ENCODE data around the gene HCFC1R1. TPM values are rescaled to one million over a fixed set of nuclear protein-coding genes. Genes with fewer than 3 reads are reported as not detected.

HCFC1R1 gene
- total and polyA plus RNA-seq, 2 donors: 19.0 to 56.0 TPM

DNA sequence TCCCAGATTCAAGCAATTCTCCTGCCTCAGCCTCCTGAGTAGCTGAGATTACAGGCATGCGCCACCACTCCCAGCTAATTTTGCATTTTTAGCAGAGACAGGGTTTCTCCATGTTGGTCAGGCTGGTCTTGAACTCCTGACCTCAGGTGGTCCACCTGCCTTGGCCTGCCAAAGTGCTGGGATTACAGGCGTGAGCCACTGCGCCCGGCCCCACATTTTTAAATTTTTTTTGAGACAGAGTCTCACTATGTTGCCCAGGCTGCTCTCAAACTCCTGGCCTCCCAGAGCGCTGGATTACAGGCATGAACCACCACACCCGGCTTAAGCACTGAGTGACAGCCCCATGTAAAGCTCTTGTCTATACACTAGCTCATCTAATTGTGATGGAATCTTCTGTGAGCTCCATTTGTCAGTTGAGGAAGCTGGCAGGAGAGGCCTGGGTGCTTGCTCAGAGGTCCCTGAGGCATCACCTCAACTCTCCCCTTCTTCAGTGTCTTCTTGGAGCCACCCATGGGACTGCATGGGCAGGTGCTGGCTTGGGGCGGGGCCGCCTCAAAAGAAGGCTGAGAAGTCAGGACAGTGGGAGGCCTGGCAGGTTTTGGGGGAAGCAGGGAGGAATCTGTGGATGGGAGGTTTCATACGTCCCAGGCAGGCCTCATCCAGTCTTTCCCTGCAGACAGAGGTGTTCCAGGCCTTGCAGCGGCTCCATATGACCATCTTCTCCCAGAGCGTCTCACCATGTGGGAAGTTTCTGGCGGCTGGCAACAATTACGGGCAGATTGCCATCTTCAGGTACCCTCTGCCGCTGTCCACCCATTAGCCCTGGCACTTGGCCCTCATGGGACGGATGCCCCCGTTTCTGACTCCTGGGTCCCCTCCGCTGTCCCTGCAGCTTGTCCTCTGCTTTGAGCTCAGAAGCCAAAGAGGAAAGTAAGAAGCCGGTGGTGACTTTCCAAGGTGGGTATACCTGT is 1.6 kb upstream of the HCFC1R1 start:
- no peak for DNase-seq (ENCODE audit: low read depth in 6 of 9, low spot score in 9 of 9)
- Histone ChIP-seq H3K36me3 (ENCODE audit: control insufficient read depth in 2 of 2, insufficient read depth in 2 of 2, low read length in 1 of 2) (peaks cover 16 to 21% of the 10 kb centered on the region in 2 donors), H3K4me3 (ENCODE audit: low read length in 2 of 2) (no peak overlapping the region), H3K4me1 (ENCODE audit: control insufficient read depth in 2 of 2, insufficient read depth in 2 of 2, low read length in 2 of 2) (peaks cover 42 to 71% of the 10 kb centered on the region in 2 donors), H3K27ac (ENCODE audit: low read depth in 1 of 2, low read length in 1 of 2) (no peak overlapping the region), H3K9me3 (ENCODE audit: control insufficient read depth in 2 of 2, insufficient read depth in 1 of 2, low read length in 1 of 2) (peaks cover 0 to 30% of the 10 kb centered on the region in 2 donors), H3K27me3 (ENCODE audit: control insufficient read depth in 2 of 2, insufficient read depth in 1 of 2, low read length in 1 of 2) (peaks cover 30 to 47% of the 10 kb centered on the region in 2 donors)
- WGBS: 98% methylated on average over 18 of the region's 18 CpGs

DNA sequence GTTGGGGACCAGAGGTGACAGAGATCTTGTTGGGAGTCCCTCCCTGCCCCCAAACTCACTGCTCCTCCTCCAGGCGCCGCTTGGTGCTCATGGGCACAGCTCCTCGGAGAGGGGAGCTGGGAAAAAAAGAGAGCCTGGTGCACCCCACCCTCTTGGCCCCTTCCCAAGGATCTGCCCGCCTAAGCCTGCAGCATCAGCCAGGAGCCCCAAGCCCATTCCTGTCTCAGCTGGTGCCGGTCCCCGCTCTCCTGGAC is 400 bp downstream of the HCFC1R1 start:
- Histone ChIP-seq H3K27ac (ENCODE audit: low read depth in 1 of 2, low read length in 1 of 2) (peak overlapping the region; percentile 85 to 92), H3K9me3 (ENCODE audit: control insufficient read depth in 2 of 2, insufficient read depth in 1 of 2, low read length in 1 of 2) (peaks cover 0 to 19% of the 10 kb centered on the region in 2 donors), H3K36me3 (ENCODE audit: control insufficient read depth in 2 of 2, insufficient read depth in 2 of 2, low read length in 1 of 2) (peaks cover 16 to 21% of the 10 kb centered on the region in 2 donors), H3K4me3 (ENCODE audit: low read length in 2 of 2) (peak overlapping the region; percentile 79 to 85), H3K27me3 (ENCODE audit: control insufficient read depth in 2 of 2, insufficient read depth in 1 of 2, low read length in 1 of 2) (peaks cover 30 to 47% of the 10 kb centered on the region in 2 donors), H3K4me1 (ENCODE audit: control insufficient read depth in 2 of 2, insufficient read depth in 2 of 2, low read length in 2 of 2) (peaks cover 40 to 61% of the 10 kb centered on the region in 2 donors)
- no peak for DNase-seq (ENCODE audit: low read depth in 6 of 9, low spot score in 9 of 9)
- WGBS: 64% methylated on average over 6 of the region's 6 CpGs

DNA sequence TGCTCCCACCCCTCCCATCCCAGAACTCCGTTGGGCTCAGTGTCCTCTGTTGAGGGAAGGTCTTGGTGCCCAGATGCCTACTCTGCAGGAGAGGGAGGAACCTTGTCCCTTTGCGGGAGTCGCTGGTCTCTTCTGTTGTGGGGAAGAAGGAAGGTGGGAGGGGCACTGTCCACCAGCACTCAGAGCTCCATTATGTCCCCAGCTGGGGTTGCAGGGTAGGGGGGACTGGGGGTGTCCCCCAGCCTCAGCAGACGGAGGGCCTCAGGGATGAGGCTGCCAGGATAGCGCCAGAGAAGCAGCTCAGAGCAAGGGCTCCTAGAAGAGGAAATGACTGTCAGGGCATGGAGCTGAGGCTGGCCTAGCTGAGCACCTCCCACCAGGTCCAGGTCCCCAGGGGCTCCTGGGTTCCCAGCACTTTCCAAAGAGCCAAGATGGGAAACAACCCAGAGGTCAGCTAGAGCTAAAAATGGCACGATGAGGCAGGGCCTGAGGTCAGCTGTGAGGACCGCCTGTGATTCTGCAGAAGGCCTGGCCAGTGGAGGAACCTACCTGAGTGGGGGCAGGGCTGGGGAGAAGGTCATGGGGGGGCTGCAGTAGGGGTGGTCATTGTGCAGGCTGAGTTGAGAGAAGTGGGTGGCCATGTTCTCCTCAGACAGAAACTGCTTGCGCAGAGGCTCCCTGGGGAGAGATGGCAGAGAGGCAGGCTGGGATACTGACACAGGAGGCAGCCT is 893 bp downstream of the HCFC1R1 start:
- H3K36me3 ChIP-seq (ENCODE audit: control insufficient read depth in 2 of 2, insufficient read depth in 2 of 2, low read length in 1 of 2): peaks cover 16 to 21% of the 10 kb centered on the region in 2 donors
- WGBS: 78% methylated on average over 8 of the region's 8 CpGs
- peaks cover 40 to 62% of the 10 kb centered on the region in 2 donors for H3K4me1 ChIP-seq (ENCODE audit: control insufficient read depth in 2 of 2, insufficient read depth in 2 of 2, low read length in 2 of 2)
- H3K9me3 ChIP-seq (ENCODE audit: control insufficient read depth in 2 of 2, insufficient read depth in 1 of 2, low read length in 1 of 2): peaks cover 0 to 19% of the 10 kb centered on the region in 2 donors
- DNase-seq (ENCODE audit: low read depth in 6 of 9, low spot score in 9 of 9): no peak
- H3K27me3 ChIP-seq (ENCODE audit: control insufficient read depth in 2 of 2, insufficient read depth in 1 of 2, low read length in 1 of 2): peaks cover 34 to 50% of the 10 kb centered on the region in 2 donors
- peak overlapping the region in 1 of 2 donors; percentile 79 for H3K4me3 ChIP-seq (ENCODE audit: low read length in 2 of 2)
- peak overlapping the region; percentile 53 to 68 for H3K27ac ChIP-seq (ENCODE audit: low read depth in 1 of 2, low read length in 1 of 2)

DNA sequence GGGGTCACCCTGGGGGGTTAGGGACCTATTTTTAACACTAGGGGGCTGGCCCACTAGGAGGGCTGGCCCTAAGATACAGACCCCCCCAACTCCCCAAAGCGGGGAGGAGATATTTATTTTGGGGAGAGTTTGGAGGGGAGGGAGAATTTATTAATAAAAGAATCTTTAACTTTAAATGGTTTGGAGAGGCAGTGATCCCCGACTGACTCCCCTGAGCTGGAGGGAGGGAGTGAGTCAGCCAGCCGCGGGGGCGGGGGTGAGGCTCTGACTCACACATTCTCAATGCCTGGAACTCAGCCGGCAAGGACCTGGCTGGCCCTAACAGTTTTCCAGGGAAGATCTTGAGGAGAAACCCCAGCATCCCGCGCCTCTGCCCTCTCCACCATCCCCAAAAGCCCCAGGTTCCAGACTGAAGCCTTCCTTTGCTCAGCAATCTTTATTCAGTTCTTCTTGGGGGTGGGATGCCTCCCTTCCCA is 1.5 kb downstream of the HCFC1R1 start:
- Histone ChIP-seq H3K27ac (ENCODE audit: low read depth in 1 of 2, low read length in 1 of 2) (peak overlapping the region; percentile 55 to 69), H3K4me3 (ENCODE audit: low read length in 2 of 2) (no peak overlapping the region), H3K36me3 (ENCODE audit: control insufficient read depth in 2 of 2, insufficient read depth in 2 of 2, low read length in 1 of 2) (peaks cover 14 to 16% of the 10 kb centered on the region in 2 donors), H3K27me3 (ENCODE audit: control insufficient read depth in 2 of 2, insufficient read depth in 1 of 2, low read length in 1 of 2) (peaks cover 40 to 56% of the 10 kb centered on the region in 2 donors), H3K4me1 (ENCODE audit: control insufficient read depth in 2 of 2, insufficient read depth in 2 of 2, low read length in 2 of 2) (peaks cover 38 to 59% of the 10 kb centered on the region in 2 donors), H3K9me3 (ENCODE audit: control insufficient read depth in 2 of 2, insufficient read depth in 1 of 2, low read length in 1 of 2) (peaks cover 0 to 20% of the 10 kb centered on the region in 2 donors)
- DNase-seq (ENCODE audit: low read depth in 6 of 9, low spot score in 9 of 9): peak in 1 of 9 donors; percentile 41
- 61% methylated on average over 8 of the region's 8 CpGs for WGBS

DNA sequence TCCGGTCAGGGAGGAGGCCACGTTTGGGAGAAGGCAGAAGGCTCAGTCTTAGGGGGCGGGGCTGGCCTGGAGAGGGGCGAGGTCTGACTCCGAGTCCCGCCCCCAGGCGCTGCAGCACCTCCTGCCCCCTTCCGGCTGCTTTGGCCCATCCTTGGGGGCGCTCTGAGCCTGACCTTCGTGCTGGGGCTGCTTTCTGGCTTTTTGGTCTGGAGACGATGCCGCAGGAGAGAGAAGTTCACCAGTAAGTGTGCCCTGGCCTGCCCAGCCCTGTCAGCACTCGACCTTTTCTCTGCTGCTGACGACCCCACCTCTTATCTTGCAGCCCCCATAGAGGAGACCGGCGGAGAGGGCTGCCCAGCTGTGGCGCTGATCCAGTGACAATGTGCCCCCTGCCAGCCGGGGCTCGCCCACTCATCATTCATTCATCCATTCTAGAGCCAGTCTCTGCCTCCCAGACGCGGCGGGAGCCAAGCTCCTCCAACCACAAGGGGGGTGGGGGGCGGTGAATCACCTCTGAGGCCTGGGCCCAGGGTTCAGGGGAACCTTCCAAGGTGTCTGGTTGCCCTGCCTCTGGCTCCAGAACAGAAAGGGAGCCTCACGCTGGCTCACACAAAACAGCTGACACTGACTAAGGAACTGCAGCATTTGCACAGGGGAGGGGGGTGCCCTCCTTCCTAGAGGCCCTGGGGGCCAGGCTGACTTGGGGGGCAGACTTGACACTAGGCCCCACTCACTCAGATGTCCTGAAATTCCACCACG is 2.1 kb downstream of the HCFC1R1 start:
- 28% methylated on average over 25 of the region's 25 CpGs for WGBS
- H3K9me3 ChIP-seq (ENCODE audit: control insufficient read depth in 2 of 2, insufficient read depth in 1 of 2, low read length in 1 of 2): peaks cover 0 to 16% of the 10 kb centered on the region in 2 donors
- H3K4me3 ChIP-seq (ENCODE audit: low read length in 2 of 2): peak overlapping the region; percentile 38 to 60
- peaks cover 38 to 59% of the 10 kb centered on the region in 2 donors for H3K4me1 ChIP-seq (ENCODE audit: control insufficient read depth in 2 of 2, insufficient read depth in 2 of 2, low read length in 2 of 2)
- peaks cover 42 to 61% of the 10 kb centered on the region in 2 donors for H3K27me3 ChIP-seq (ENCODE audit: control insufficient read depth in 2 of 2, insufficient read depth in 1 of 2, low read length in 1 of 2)
- DNase-seq (ENCODE audit: low read depth in 6 of 9, low spot score in 9 of 9): peak in 3 of 9 donors; percentile 61 to 76 (median 64)
- H3K27ac ChIP-seq (ENCODE audit: low read depth in 1 of 2, low read length in 1 of 2): peak overlapping the region; percentile 55 to 69
- peaks cover 8 to 10% of the 10 kb centered on the region in 2 donors for H3K36me3 ChIP-seq (ENCODE audit: control insufficient read depth in 2 of 2, insufficient read depth in 2 of 2, low read length in 1 of 2)

DNA sequence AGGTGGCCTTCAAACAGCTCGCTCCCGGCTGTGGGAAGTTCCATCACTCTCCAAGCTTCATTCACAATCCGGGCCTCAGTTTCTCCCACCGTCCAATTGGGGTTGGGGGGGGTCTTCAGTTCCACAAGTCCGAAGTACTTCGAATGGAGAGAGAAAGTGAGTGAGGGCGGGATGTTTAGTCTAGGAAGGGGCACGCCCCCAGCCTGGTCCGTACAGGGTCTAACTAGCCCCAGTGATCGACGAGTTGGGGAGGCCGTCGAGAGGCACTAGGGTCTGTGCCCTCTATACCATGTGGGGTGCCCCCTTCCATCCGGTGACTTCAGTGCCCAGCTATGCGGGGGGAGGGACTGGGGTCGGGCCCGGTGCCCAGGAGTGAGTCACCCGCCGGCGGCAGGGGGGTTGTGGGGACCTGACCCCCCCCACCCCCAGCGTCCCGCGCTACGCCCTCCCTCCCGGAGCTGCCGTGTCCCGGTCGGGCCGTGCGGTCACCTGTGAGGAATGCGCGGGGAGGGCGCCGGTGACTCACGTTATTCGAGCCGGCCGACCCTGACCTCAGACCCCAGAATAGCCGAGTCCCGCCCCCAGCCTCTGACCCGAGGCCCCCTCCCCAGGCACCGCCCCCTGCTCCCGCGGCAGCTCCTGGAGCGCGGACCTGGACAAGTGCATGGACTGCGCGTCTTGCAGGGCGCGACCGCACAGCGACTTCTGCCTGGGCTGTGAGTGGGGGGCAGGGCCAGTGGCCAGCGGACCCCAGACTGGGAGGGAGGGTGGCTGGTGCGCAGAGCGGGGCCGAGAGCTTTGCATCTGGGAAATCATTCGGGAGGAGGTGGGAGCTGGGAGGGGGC is 2.9 kb downstream of the HCFC1R1 start:
- H3K36me3 ChIP-seq (ENCODE audit: control insufficient read depth in 2 of 2, insufficient read depth in 2 of 2, low read length in 1 of 2): peaks cover 0 to 2% of the 10 kb centered on the region in 2 donors
- under 1% methylated on average over 57 of the region's 57 CpGs for WGBS
- peaks cover 38 to 59% of the 10 kb centered on the region in 2 donors for H3K4me1 ChIP-seq (ENCODE audit: control insufficient read depth in 2 of 2, insufficient read depth in 2 of 2, low read length in 2 of 2)
- DNase-seq (ENCODE audit: low read depth in 6 of 9, low spot score in 9 of 9): peak in 1 of 9 donors; percentile 24
- H3K9me3 ChIP-seq (ENCODE audit: control insufficient read depth in 2 of 2, insufficient read depth in 1 of 2, low read length in 1 of 2): peaks cover 0 to 12% of the 10 kb centered on the region in 2 donors
- peaks cover 42 to 67% of the 10 kb centered on the region in 2 donors for H3K27me3 ChIP-seq (ENCODE audit: control insufficient read depth in 2 of 2, insufficient read depth in 1 of 2, low read length in 1 of 2)
- peak overlapping the region; percentile 38 to 60 for H3K4me3 ChIP-seq (ENCODE audit: low read length in 2 of 2)
- H3K27ac ChIP-seq (ENCODE audit: low read depth in 1 of 2, low read length in 1 of 2): peak overlapping the region; percentile 7 to 87

DNA sequence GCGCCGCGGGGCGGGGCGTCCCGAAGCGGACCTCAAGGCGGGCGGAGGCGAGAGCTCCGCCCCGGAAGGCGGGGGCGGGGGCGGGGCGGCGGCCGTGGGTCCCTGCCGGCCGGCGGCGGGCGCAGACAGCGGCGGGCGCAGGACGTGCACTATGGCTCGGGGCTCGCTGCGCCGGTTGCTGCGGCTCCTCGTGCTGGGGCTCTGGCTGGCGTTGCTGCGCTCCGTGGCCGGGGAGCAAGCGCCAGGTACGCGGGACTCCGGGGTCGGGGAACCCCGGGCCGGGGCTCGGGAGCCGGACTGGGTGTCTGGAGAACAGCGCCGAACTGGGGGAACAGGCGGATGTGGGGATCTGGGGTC is 3.5 kb downstream of the HCFC1R1 start, which contains the start of gene TNFRSF12A:
TNFRSF12A (plus strand) TSS at position 122 of the 357 bp plus-strand sequence; CDS start at position 152, 30 bp downstream.
- H3K27me3 ChIP-seq (ENCODE audit: control insufficient read depth in 2 of 2, insufficient read depth in 1 of 2, low read length in 1 of 2): peaks cover 42 to 72% of the 10 kb centered on the region in 2 donors
- peak within 1 kb of the TSS; percentile 41 to 60 for H3K4me3 ChIP-seq (ENCODE audit: low read length in 2 of 2)
- H3K36me3 ChIP-seq (ENCODE audit: control insufficient read depth in 2 of 2, insufficient read depth in 2 of 2, low read length in 1 of 2): peaks cover 0 to under 1% of the 10 kb centered on the region in 2 donors
- peaks cover 38 to 58% of the 10 kb centered on the region in 2 donors for H3K4me1 ChIP-seq (ENCODE audit: control insufficient read depth in 2 of 2, insufficient read depth in 2 of 2, low read length in 2 of 2)
- peaks cover 0 to 12% of the 10 kb centered on the region in 2 donors for H3K9me3 ChIP-seq (ENCODE audit: control insufficient read depth in 2 of 2, insufficient read depth in 1 of 2, low read length in 1 of 2)
- DNase-seq (ENCODE audit: low read depth in 6 of 9, low spot score in 9 of 9): peak in 2 of 9 donors; percentile 62 to 76
- H3K27ac ChIP-seq (ENCODE audit: low read depth in 1 of 2, low read length in 1 of 2): peak within 1 kb of the TSS; percentile 7 to 87
- WGBS: 1% methylated on average over 49 of the region's 49 CpGs

All from thymus (tissue), 11 donors.